ENCODE results near the gene CTU1.

GRCh38 chr19:51086153-51086850 is 21.9 kb downstream of the CTU1 start:
- TF ChIP-seq POLR2AphosphoS5 (IDR thresholded peaks at IDR 0.05; ENCODE audit: low read depth, low read length) (no peak), POLR2A (IDR thresholded peaks at IDR 0.05; ENCODE audit: low read depth, low read length) (no peak)

Data from GM12891 (cell line).